ENCODE results near the gene MID1IP1.

GRCh38 chrX:38754818-38755718, 46.2 kb upstream of the MID1IP1 start:
- TF ChIP-seq CTCF (IDR thresholded peaks at IDR 0.05) (no peak), POLR2A (IDR thresholded peaks at IDR 0.05) (no peak), EP300 (IDR thresholded peaks at IDR 0.05) (no peak), POLR2AphosphoS5 (IDR thresholded peaks at IDR 0.05) (no peak)
